Measurements from ENCODE around the gene CLK1. TPM values are rescaled to one million over a fixed set of nuclear protein-coding genes. Genes with fewer than 3 reads are reported as not detected.
"Not testable (repeated sequence)": the region's sequence is repeated elsewhere in the genome, so short reads cannot be mapped to it uniquely, and the experiment has no call there.

The CLK1 gene
- total RNA-seq = 10 to 100 TPM; 86.4 to 99.3 TPM

DNA sequence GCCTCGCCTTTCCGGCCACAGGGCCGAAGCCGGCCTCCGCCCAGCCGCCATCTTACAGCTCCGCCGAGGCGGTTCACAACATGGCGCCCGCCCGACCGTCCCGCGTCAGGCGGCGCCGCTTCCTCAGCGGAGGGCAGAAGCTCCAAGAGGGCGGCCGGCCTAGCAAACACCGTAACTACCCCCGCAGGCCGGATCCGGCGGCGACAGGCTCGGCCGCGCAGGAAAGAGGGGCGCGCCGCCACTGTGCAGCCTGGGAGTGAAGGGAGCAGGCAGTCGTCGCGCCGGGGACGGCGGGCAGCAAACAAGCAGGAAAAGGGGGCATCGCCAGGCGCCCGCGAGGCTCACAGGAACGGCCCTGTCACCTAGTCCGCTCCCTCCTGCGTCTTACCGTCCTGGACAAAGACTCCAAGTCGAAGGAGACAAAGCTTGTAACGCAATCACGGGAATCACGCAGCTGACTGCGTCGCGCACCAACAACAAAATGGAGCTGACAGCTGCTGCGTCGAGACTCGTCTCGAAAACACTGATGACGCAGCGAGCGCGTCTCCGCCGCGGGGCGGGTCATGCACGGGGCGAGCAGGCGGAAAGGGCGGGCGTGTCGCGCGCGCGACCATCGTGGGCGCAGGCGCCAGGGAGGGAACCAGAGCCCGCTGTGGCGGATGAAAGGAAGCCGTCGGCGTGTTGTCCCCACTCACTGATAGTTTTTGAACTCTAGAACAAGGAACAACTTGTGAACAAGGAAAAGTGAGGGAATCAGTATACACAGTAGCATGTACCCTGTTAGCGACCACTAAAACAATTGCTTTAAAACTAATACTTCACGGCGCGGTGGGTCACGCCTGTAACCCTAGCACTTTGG lies at the start of gene CLK1:
CLK1 (minus strand) TSS at position 483 of the 859 bp plus-strand sequence. CDS start 2,796 bp downstream, outside the sequence.
- H3K27me3 Mint-ChIP-seq = no peaks in the 10 kb centered on the region
- DNase-seq = peak; percentile 98
- peaks cover 26% of the 10 kb centered on the region for H3K4me1 Mint-ChIP-seq
- H3K27ac Mint-ChIP-seq = peak within 1 kb of the TSS; percentile 99
- peak; percentile 77 for ATAC-seq
- H3K36me3 Mint-ChIP-seq (ENCODE audit: low read depth) = peaks cover 53% of the 10 kb centered on the region
- intact Hi-C loops (cut with DNase I, micrococcal nuclease) = loop anchor here (1.0 to 10.0 kb wide), 11 partner anchors 25 to 1403 kb away; partner anchors contain the start of genes BZW1 (in 2 of the 2), NIF3L1 (in 2 of the 2), PPIL3 (in 2 of the 2) and CASP10 (in 1 of the 2)
- CTCF ChIA-PET = interaction anchor here (0.5 to 2.0 kb wide), 13 partner anchors 17 to 338 kb away, joined by 3 to 11 read pairs (median 3); partner anchors contain the start of genes CASP10, NIF3L1, PPIL3 and SGO2
- peak within 1 kb of the TSS; percentile 87 for H3K4me3 Mint-ChIP-seq
- POLR2A ChIA-PET = interaction anchor here (0.5 to 3.0 kb wide), 20 partner anchors 13 to 397 kb away, joined by 3 to 49 read pairs (median 4); partner anchors contain the start of genes NIF3L1, PPIL3 and SGO2
- H3K9me3 Mint-ChIP-seq (ENCODE audit: low read depth) = no peaks in the 10 kb centered on the region

GRCh38 chr2:200913654-200914053 lies 49.2 kb upstream of the CLK1 start:
- Mint-ChIP-seq H3K36me3 (ENCODE audit: low read depth) (peaks cover 29% of the 10 kb centered on the region), H3K4me1 (no peaks in the 10 kb centered on the region), H3K9me3 (ENCODE audit: low read depth) (no peaks in the 10 kb centered on the region), H3K27me3 (no peaks in the 10 kb centered on the region), H3K27ac (peak overlapping the region; percentile 52), H3K4me3 (no peak overlapping the region)
- DNase-seq (no peak), ATAC-seq (no peak)
- intact Hi-C loops (cut with DNase I, micrococcal nuclease) = no loop called here
- ChIA-PET CTCF (interaction anchor here (0.6 to 0.9 kb wide), 4 partner anchors 8 to 110 kb away, joined by 3 to 4 read pairs (median 3); no protein-coding TSS in a partner anchor), POLR2A (no interaction called here)

GRCh38 chr2:200909958-200910357 lies 45.5 kb upstream of the CLK1 start:
- DNase-seq = no peak
- no peaks in the 10 kb centered on the region for H3K4me1 Mint-ChIP-seq
- ChIA-PET CTCF (interaction anchor here (0.8 kb wide), 1 partner anchor 312 kb away, joined by 4 read pairs; no protein-coding TSS in a partner anchor), POLR2A (no interaction called here)
- peaks cover 27% of the 10 kb centered on the region for H3K36me3 Mint-ChIP-seq (ENCODE audit: low read depth)
- no peak for ATAC-seq
- intact Hi-C loops (cut with DNase I, micrococcal nuclease) = no loop called here
- H3K9me3 Mint-ChIP-seq (ENCODE audit: low read depth) = no peaks in the 10 kb centered on the region
- no peak overlapping the region for H3K4me3 Mint-ChIP-seq
- no peaks in the 10 kb centered on the region for H3K27me3 Mint-ChIP-seq
- H3K27ac Mint-ChIP-seq = no peak overlapping the region

- POLR2A ChIA-PET = interaction anchor here (0.6 to 0.7 kb wide), 2 partner anchors 41 to 347 kb away, joined by 3 to 5 read pairs; partner anchors contain the start of gene CLK1
- ATAC-seq = peak; percentile 53
Observed at GRCh38 chr2:200905618-200906296, 41.3 kb upstream of the CLK1 start.

DNA sequence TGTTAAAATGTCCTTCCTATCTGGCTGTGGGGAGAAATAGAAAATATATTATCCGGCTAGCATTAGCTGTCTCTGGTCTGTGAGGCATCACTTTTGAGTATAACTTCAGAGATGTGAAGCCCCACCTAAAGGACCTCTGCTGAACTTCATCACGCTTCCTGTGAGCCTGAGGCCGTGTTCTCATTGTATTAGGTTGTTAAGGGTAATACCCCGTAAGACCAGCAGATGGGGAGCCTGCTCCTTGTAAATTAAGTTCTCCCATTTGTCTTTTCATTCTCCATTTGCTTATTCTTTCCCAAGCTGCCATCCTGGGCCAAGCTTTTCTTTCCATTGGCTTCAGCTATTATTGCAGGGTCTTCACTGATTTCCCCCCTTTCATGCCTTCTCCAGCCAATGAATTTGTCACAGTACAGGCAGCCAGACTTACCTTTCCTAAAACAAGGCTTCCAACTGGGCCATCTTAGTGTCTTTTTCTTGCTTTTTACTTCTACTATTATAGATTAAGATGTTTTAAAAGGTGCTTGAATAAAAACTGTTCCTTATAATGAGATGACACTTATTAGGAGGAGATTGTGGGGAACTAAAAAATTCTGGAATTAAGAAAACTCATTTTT lies 37.1 kb upstream of the CLK1 start:
- POLR2A ChIA-PET = no interaction called here
- peak overlapping the region; percentile 73 for H3K27ac Mint-ChIP-seq
- no peak overlapping the region for H3K4me3 Mint-ChIP-seq
- ATAC-seq (peak; percentile 100), DNase-seq (peak; percentile 83)
- H3K4me1 Mint-ChIP-seq = peaks cover 2% of the 10 kb centered on the region
- H3K9me3 Mint-ChIP-seq (ENCODE audit: low read depth) = no peaks in the 10 kb centered on the region
- intact Hi-C loops (cut with DNase I, micrococcal nuclease) = loop anchor here (1.0 to 5.0 kb wide), 8 partner anchors 61 to 461 kb away; partner anchors contain the start of genes HYCC2 (in 1 of the 2) and ORC2 (in 1 of the 2)
- H3K36me3 Mint-ChIP-seq (ENCODE audit: low read depth) = peaks cover 46% of the 10 kb centered on the region
- CTCF ChIA-PET = interaction anchor here (0.6 to 4.3 kb wide), 25 partner anchors 9 to 1393 kb away, joined by 3 to 25 read pairs (median 3); partner anchors contain the start of genes CASP10, NIF3L1 and PPIL3
- H3K27me3 Mint-ChIP-seq = no peaks in the 10 kb centered on the region

More at GRCh38 chr2:200905618-200906296, 41.3 kb upstream of the CLK1 start:
- no peak overlapping the region for H3K4me3 Mint-ChIP-seq
- intact Hi-C loops (cut with DNase I, micrococcal nuclease) = loop anchor here (1.0 kb wide), 3 partner anchors 164 to 327 kb away; no protein-coding TSS in a partner anchor
- H3K27me3 Mint-ChIP-seq = no peaks in the 10 kb centered on the region
- CTCF ChIA-PET = interaction anchor here (0.7 to 3.8 kb wide), 19 partner anchors 8 to 327 kb away, joined by 3 to 34 read pairs (median 5); partner anchors contain the start of genes CASP10 and NIF3L1
- peak overlapping the region; percentile 47 for H3K27ac Mint-ChIP-seq
- peaks cover 28% of the 10 kb centered on the region for H3K36me3 Mint-ChIP-seq (ENCODE audit: low read depth)
- H3K9me3 Mint-ChIP-seq (ENCODE audit: low read depth) = no peaks in the 10 kb centered on the region
- H3K4me1 Mint-ChIP-seq = peaks cover 2% of the 10 kb centered on the region
- DNase-seq = peak; percentile 81

DNA sequence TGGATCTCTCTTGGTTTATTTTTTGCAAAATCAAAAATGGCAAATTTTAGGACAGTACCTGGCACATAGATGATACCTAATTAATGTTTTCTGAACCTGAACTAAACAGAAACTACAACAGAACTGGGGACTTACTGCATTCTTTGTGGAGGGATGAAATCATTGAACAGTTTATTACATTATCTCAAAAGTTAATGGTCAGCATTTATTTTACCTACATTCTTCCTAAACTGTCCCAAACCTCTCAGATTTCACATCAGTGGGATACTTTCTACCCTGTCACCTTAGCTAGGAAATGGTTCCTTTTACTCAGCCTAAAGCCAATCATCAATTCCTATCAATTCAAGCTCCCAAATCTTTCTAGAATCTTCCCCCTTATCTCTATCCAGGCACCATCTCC lies 35.0 kb upstream of the CLK1 start:
- POLR2A ChIA-PET = no interaction called here
- H3K9me3 Mint-ChIP-seq (ENCODE audit: low read depth) = no peaks in the 10 kb centered on the region

GRCh38 chr2:200888704-200889625 lies 24.5 kb upstream of the CLK1 start, which contains the start of the genes NIF3L1 and PPIL3:
Gene NIF3L1, plus strand, starts transcription at chr2:200889371. Its CDS starts 2,573 bp downstream, at chr2:200891944.
Gene PPIL3, minus strand, starts transcription at chr2:200889077. Its CDS starts 1,462 bp downstream, at chr2:200887615.
- DNase-seq (peak; percentile 99), ATAC-seq (peak; percentile 83)
- ChIA-PET CTCF (interaction anchor here (0.6 to 2.8 kb wide), 13 partner anchors 9 to 978 kb away, joined by 3 to 14 read pairs (median 5); partner anchors contain the start of gene CLK1), POLR2A (interaction anchor here (0.6 to 2.1 kb wide), 20 partner anchors 22 to 563 kb away, joined by 3 to 49 read pairs (median 4); partner anchors contain the start of genes CLK1, ORC2, STRADB and TRAK2)
- intact Hi-C loops (cut with DNase I, micrococcal nuclease) = loop anchor here (1.0 to 2.0 kb wide), 12 partner anchors 25 to 1376 kb away; partner anchors contain the start of genes BZW1 (in 2 of the 2), CLK1 (in 2 of the 2), HYCC2 (in 2 of the 2) and ORC2 (in 2 of the 2)
- Mint-ChIP-seq H3K27ac (peak within 1 kb of the TSS; percentile 100), H3K9me3 (ENCODE audit: low read depth) (no peaks in the 10 kb centered on the region), H3K4me3 (peak within 1 kb of the TSS; percentile 98), H3K36me3 (ENCODE audit: low read depth) (peaks cover 36% of the 10 kb centered on the region), H3K27me3 (no peaks in the 10 kb centered on the region), H3K4me1 (peaks cover 46% of the 10 kb centered on the region)

More for the DNA sequence above, 35.0 kb upstream of the CLK1 start:
- Mint-ChIP-seq H3K4me3 (no peak overlapping the region), H3K27me3 (no peaks in the 10 kb centered on the region), H3K4me1 (peaks cover 2% of the 10 kb centered on the region), H3K36me3 (ENCODE audit: low read depth) (peaks cover 50% of the 10 kb centered on the region), H3K27ac (peak overlapping the region; percentile 40)
- ATAC-seq (no peak), DNase-seq (no peak)
- CTCF ChIA-PET = interaction anchor here (0.8 to 4.3 kb wide), 3 partner anchors 10 to 333 kb away, joined by 5 to 25 read pairs (median 5); partner anchors contain the start of genes NIF3L1 and PPIL3
- intact Hi-C loops (cut with DNase I, micrococcal nuclease) = no loop called here

DNA sequence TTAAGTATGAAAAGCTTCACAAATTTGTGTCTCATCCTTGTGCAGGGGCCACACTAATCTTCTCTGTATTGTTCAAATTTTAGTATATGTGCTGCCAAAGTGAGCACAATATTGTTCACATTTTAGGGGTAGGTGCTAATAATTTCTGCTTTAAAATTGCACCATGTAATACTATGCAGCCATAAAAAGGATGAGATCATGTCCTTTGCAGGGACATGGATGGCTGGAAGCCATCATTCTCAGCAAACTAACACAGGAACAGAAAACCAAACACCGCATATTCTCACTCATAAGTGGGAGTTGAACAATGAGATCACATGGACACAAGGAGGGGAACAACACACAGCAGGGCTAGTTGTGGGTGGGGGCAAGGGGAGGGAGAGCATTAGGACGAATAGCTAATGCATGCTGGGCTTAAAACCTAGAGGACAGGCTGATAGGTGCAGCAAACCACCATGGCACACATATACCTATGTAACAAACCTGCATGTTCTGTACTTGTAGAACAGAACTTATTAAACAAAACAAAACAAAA lies 17.3 kb upstream of the CLK1 start:
- H3K9me3 Mint-ChIP-seq (ENCODE audit: low read depth); H3K4me3 Mint-ChIP-seq; CTCF ChIA-PET; H3K27ac Mint-ChIP-seq; ATAC-seq; intact Hi-C loops (cut with DNase I, micrococcal nuclease); DNase-seq; H3K27me3 Mint-ChIP-seq; POLR2A ChIA-PET: not testable (repeated sequence)
- peaks cover 14% of the 10 kb centered on the region for H3K4me1 Mint-ChIP-seq
- peaks cover 50% of the 10 kb centered on the region for H3K36me3 Mint-ChIP-seq (ENCODE audit: low read depth)

DNA sequence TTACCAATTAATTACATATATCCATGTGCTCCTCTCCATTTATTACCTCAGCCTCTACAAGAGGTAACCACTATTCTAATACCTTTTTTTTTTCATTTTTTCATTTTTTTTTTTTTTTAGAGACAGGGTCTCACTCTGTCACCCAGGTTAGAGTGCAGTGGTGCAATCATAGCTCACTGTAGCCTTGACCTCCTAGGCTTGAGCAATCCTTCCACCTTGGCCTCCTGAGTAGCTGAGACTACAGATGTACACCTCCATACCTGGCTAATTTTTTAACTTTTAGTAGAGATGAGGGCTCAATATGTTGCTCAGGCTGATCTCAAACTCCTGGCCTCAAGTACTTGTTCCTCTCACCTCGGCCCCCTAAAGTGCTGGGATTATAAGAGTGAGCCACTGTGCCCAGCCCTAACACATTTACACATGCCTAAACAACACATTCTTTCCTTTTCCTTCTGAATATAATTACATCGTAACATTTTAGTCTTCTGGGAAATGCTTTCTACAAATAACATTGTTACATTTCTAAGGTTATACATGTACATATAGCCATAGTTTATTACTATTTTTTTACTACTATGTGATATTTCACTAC lies 13.9 kb upstream of the CLK1 start:
- no peak for ATAC-seq
- intact Hi-C loops (cut with DNase I, micrococcal nuclease) = no loop called here
- H3K36me3 Mint-ChIP-seq (ENCODE audit: low read depth) = peaks cover 54% of the 10 kb centered on the region
- no peak for DNase-seq
- ChIA-PET POLR2A (interaction anchor here (0.6 to 0.7 kb wide), 2 partner anchors 14 to 31 kb away, joined by 3 to 4 read pairs; partner anchors contain the start of gene CLK1), CTCF (interaction anchor here (0.7 to 1.3 kb wide), 4 partner anchors 9 to 281 kb away, joined by 3 to 6 read pairs (median 3); no protein-coding TSS in a partner anchor)
- no peaks in the 10 kb centered on the region for H3K27me3 Mint-ChIP-seq
- no peak overlapping the region for H3K27ac Mint-ChIP-seq
- no peaks in the 10 kb centered on the region for H3K9me3 Mint-ChIP-seq (ENCODE audit: low read depth)
- H3K4me3 Mint-ChIP-seq = no peak overlapping the region
- peaks cover 7% of the 10 kb centered on the region for H3K4me1 Mint-ChIP-seq

Measured in activated CD4-positive, alpha-beta T cell treated with anti-CD3 and anti-CD28 coated beads for 36 hours (primary cell).